Measurements from ENCODE around the gene NEURL1B. TPM values are rescaled to one million over a fixed set of nuclear protein-coding genes. Genes with fewer than 3 reads are reported as not detected.

NEURL1B gene
- total RNA-seq, 4 donors from 2014 or later, result 21.7 to 59.9 (median 41.5) TPM

- no peak for ATAC-seq
- TF ChIP-seq, protein P1, sequence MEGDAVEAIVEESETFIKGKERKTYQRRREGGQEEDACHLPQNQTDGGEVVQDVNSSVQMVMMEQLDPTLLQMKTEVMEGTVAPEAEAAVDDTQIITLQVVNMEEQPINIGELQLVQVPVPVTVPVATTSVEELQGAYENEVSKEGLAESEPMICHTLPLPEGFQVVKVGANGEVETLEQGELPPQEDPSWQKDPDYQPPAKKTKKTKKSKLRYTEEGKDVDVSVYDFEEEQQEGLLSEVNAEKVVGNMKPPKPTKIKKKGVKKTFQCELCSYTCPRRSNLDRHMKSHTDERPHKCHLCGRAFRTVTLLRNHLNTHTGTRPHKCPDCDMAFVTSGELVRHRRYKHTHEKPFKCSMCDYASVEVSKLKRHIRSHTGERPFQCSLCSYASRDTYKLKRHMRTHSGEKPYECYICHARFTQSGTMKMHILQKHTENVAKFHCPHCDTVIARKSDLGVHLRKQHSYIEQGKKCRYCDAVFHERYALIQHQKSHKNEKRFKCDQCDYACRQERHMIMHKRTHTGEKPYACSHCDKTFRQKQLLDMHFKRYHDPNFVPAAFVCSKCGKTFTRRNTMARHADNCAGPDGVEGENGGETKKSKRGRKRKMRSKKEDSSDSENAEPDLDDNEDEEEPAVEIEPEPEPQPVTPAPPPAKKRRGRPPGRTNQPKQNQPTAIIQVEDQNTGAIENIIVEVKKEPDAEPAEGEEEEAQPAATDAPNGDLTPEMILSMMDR (IDR thresholded peaks at IDR 0.05), result no peak
- TF ChIP-seq EP300 (IDR thresholded peaks at IDR 0.05) (no peak), POLR2AphosphoS5 (IDR thresholded peaks at IDR 0.05) (no peak), POLR2A (IDR thresholded peaks at IDR 0.05) (no peak)
- peaks cover 0 to 78% (median 44%) of the 10 kb centered on the region in 3 donors for H3K4me1 ChIP-seq
- no peaks in the 10 kb centered on the region for H3K9me3 ChIP-seq
- peak overlapping the region; percentile 8 to 99 (median 93) for H3K27ac ChIP-seq
- no peaks in the 10 kb centered on the region for H3K36me3 ChIP-seq
- WGBS, 2 donors (ENCODE audit: low coverage in 1 of 2), result 89% methylated on average over 4 of the region's 11 CpGs; no CpG with 5 or more reads in 1 of the 2 donors
- H3K27me3 ChIP-seq, result no peaks in the 10 kb centered on the region
- H3K4me3 ChIP-seq, result no peak overlapping the region
Measured at GRCh38 chr5:172736508-172737135, 95.6 kb downstream of the NEURL1B start.

GRCh38 chr5:172739375-172739774, 98.3 kb downstream of the NEURL1B start:
- peak overlapping the region; percentile 18 to 97 (median 91) for H3K27ac ChIP-seq
- no peak for ATAC-seq
- H3K36me3 ChIP-seq, result no peaks in the 10 kb centered on the region
- H3K9me3 ChIP-seq, result no peaks in the 10 kb centered on the region
- H3K27me3 ChIP-seq, result no peaks in the 10 kb centered on the region
- H3K4me3 ChIP-seq, result no peak overlapping the region
- TF ChIP-seq POLR2A (IDR thresholded peaks at IDR 0.05), result no peak
- TF ChIP-seq, protein P1 (IDR thresholded peaks at IDR 0.05), result no peak
- TF ChIP-seq EP300 (IDR thresholded peaks at IDR 0.05), result no peak
- TF ChIP-seq POLR2AphosphoS5 (IDR thresholded peaks at IDR 0.05), result no peak
- 91% methylated on average over 5 of the region's 6 CpGs; no CpG with 5 or more reads in 1 of the 2 donors for WGBS, 2 donors (ENCODE audit: low coverage in 1 of 2)
- peaks cover 0 to 68% (median 19%) of the 10 kb centered on the region in 3 donors for H3K4me1 ChIP-seq

GRCh38 chr5:172740428-172741205, 99.6 kb downstream of the NEURL1B start:
- ATAC-seq, result peak; percentile 96
- TF ChIP-seq EP300 (IDR thresholded peaks at IDR 0.05) (no peak), POLR2A (IDR thresholded peaks at IDR 0.05) (no peak), POLR2AphosphoS5 (IDR thresholded peaks at IDR 0.05) (peak; percentile 90)
- no peak overlapping the region for H3K4me3 ChIP-seq
- H3K27me3 ChIP-seq, result no peaks in the 10 kb centered on the region
- H3K27ac ChIP-seq, result peak overlapping the region; percentile 89 to 97 (median 92)
- no peaks in the 10 kb centered on the region for H3K9me3 ChIP-seq
- 47 to 58% methylated on average over 8 of the region's 15 CpGs for WGBS, 2 donors (ENCODE audit: low coverage in 1 of 2)
- H3K36me3 ChIP-seq, result no peaks in the 10 kb centered on the region
- H3K4me1 ChIP-seq, result peaks cover 0 to 64% (median 16%) of the 10 kb centered on the region in 3 donors

Small RNAs within 50 kb of the gene (small RNA-seq; reads per million reads assigned to genes)
- gene AC027309.2 (0 reads per million in 4 donors), gene MIR5003 (0 reads per million in 4 donors)

Other genes starting within 250 kb of the NEURL1B start
- 10 to 100 TPM; 40.2 to 80.9 (median 56.0) TPM for gene SH3PXD2B, start 186.7 kb upstream of the NEURL1B start, total RNA-seq
- gene DUSP1, start 129.9 kb downstream of the NEURL1B start, total RNA-seq, result 100 to 1,000 TPM; 488 to 965 (median 649) TPM
- 100 to 1,000 TPM; 116 to 172 (median 144) TPM for gene ERGIC1, start 193.0 kb downstream of the NEURL1B start, total RNA-seq

Measured in gastroesophageal sphincter (tissue), 4 donors.